ENCODE data around the gene AP3S1. TPM values are rescaled to one million over a fixed set of nuclear protein-coding genes. Genes with fewer than 3 reads are reported as not detected.
"Not testable (repeated sequence)": the region's sequence is repeated elsewhere in the genome, so short reads cannot be mapped to it uniquely, and the experiment has no call there.

AP3S1 gene
- total RNA-seq, 2 donors from 2014 or later: 54.7 to 83.7 TPM

DNA sequence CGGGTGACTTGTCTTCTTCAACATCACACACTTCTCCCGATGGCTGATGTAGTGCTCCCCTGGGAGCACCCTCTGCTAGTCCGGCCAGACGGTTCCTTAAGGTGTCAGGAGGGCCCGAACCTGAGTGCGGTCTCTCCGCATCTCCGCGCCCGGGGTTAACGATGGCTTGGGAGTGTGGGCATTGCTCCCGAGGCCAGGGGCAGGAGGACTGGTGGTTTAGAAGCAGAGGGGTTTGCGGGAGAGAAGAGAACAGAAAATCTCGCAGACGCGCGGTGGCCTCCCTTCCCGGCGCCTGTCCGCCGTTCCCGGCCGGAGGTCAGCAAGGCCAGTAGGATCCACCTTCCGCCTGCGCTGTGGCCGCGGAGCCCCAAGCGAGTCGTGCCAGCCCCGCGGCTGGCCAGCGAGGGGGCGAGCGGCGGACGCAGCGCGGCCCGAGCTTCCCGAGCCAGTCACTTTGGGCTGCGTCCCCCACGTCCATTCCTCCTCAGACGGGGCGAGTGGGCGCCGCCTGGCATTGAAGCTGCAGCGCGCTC lies 26.0 kb upstream of the AP3S1 start:
- Histone ChIP-seq H3K4me1 (ENCODE audit: control insufficient read depth in 1 of 2, low read depth in 2 of 2) (peaks cover 5 to 28% of the 10 kb centered on the region in 2 donors), H3K9me3 (no peaks in the 10 kb centered on the region), H3K27ac (peak overlapping the region; percentile 85 to 88), H3K4me3 (peak overlapping the region; percentile 80), H3K27me3 (replicated peaks; ENCODE audit: insufficient read depth) (no peaks in the 10 kb centered on the region), H3K36me3 (no peaks in the 10 kb centered on the region)
- DNase-seq (ENCODE audit: low spot score): no peak
- no peak for ATAC-seq (ENCODE audit: insufficient number of reproducible peaks, low FRiP score, low read depth)
- TF ChIP-seq, protein P1, sequence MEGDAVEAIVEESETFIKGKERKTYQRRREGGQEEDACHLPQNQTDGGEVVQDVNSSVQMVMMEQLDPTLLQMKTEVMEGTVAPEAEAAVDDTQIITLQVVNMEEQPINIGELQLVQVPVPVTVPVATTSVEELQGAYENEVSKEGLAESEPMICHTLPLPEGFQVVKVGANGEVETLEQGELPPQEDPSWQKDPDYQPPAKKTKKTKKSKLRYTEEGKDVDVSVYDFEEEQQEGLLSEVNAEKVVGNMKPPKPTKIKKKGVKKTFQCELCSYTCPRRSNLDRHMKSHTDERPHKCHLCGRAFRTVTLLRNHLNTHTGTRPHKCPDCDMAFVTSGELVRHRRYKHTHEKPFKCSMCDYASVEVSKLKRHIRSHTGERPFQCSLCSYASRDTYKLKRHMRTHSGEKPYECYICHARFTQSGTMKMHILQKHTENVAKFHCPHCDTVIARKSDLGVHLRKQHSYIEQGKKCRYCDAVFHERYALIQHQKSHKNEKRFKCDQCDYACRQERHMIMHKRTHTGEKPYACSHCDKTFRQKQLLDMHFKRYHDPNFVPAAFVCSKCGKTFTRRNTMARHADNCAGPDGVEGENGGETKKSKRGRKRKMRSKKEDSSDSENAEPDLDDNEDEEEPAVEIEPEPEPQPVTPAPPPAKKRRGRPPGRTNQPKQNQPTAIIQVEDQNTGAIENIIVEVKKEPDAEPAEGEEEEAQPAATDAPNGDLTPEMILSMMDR (IDR thresholded peaks at IDR 0.05): no peak

DNA sequence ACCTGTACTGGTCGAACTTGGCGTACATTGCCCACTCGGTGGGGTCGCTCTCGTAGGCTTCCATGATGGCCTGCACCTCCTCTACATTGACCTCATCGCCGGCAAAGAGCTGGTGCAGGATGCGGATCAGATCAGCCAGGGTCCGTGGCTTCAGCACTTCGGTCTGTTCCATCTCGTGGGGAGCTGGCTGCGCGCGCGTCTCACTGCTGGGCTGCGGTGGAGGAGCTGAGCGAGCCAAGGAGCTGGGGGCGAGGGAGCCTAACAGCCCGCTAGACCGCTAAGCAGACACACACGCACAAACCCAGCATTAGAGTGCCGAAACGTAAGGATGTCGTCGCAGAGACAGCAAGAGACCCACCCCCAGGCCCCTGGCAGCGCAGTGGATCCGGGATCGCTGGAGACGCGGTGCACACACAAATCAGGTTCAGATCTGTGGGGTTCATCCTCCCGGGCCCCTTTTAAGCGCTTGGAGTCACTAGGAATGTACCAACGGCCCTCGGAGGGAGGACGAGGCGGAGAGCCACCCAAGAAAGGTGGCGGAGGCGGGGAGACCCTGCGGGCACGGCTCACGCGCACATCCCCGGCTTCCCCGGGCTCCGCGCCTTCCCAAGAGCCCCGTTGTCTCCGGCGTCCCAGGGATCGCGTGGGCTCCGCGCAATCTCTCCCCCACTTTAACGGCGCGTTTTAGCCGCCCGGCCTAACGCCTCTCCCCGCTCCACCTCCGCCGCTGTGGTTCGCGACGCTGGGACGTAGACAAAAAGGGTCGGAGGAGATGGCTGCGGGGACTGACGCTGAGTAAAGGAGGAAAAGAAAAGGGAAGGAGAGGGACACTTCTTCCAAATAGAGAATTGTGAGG lies 25.3 kb upstream of the AP3S1 start, which contains the start of gene CDO1:
Gene CDO1, minus strand, starts transcription at position 434 of the 856 bp plus-strand sequence. Its CDS starts 262 bp downstream, at position 172.
- H3K4me1 ChIP-seq (ENCODE audit: control insufficient read depth in 1 of 2, low read depth in 2 of 2): peaks cover 5 to 28% of the 10 kb centered on the region in 2 donors
- TF ChIP-seq, protein P1 (IDR thresholded peaks at IDR 0.05): no peak
- H3K27me3 ChIP-seq (replicated peaks; ENCODE audit: insufficient read depth): no peaks in the 10 kb centered on the region
- peak within 1 kb of the TSS; percentile 80 for H3K4me3 ChIP-seq
- peak within 1 kb of the TSS; percentile 85 to 88 for H3K27ac ChIP-seq
- no peaks in the 10 kb centered on the region for H3K36me3 ChIP-seq
- no peak for DNase-seq (ENCODE audit: low spot score)
- H3K9me3 ChIP-seq: no peaks in the 10 kb centered on the region
- peak; percentile 70 for ATAC-seq (ENCODE audit: insufficient number of reproducible peaks, low FRiP score, low read depth)

DNA sequence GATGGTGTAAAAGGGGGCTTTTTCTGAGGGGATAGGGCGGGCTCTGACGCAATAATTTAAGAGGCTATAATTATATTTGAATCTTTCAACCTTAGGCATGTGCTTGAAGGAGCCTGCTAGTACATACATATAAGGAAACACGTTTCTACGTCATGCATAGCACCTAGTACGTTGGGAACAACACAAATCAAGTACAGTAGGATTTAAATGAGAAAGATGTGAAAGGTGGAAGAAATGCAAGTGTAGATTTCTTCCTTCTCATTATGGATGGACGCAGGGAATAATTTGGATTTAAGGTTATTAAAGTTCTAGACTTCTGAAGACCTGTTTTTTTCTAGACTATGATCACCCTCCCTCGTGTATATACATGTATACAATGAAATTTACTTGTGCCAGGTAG lies 24.3 kb upstream of the AP3S1 start:
- Histone ChIP-seq H3K4me3 (peak overlapping the region; percentile 80), H3K27me3 (replicated peaks; ENCODE audit: insufficient read depth) (no peaks in the 10 kb centered on the region), H3K36me3 (no peaks in the 10 kb centered on the region), H3K9me3 (no peaks in the 10 kb centered on the region), H3K4me1 (ENCODE audit: control insufficient read depth in 1 of 2, low read depth in 2 of 2) (peaks cover 5 to 25% of the 10 kb centered on the region in 2 donors), H3K27ac (no peak overlapping the region)
- DNase-seq (ENCODE audit: low spot score) (no peak), ATAC-seq (ENCODE audit: insufficient number of reproducible peaks, low FRiP score, low read depth) (no peak)
- TF ChIP-seq, protein P1 (IDR thresholded peaks at IDR 0.05): no peak

- Histone ChIP-seq H3K27me3 (replicated peaks; ENCODE audit: insufficient read depth) (no peaks in the 10 kb centered on the region), H3K4me3 (no peak overlapping the region), H3K4me1 (ENCODE audit: control insufficient read depth in 1 of 2, low read depth in 2 of 2) (peaks cover 5 to 17% of the 10 kb centered on the region in 2 donors), H3K36me3 (no peaks in the 10 kb centered on the region), H3K27ac (no peak overlapping the region), H3K9me3 (no peaks in the 10 kb centered on the region)
- no peak for ATAC-seq (ENCODE audit: insufficient number of reproducible peaks, low FRiP score, low read depth)
- no peak for DNase-seq (ENCODE audit: low spot score)
- TF ChIP-seq, protein P1 (IDR thresholded peaks at IDR 0.05): no peak
These were observed 22.9 kb upstream of the AP3S1 start for GRCh38 chr5:115818821-115819220.

- Histone ChIP-seq H3K27me3 (replicated peaks; ENCODE audit: insufficient read depth) (no peaks in the 10 kb centered on the region), H3K36me3 (no peaks in the 10 kb centered on the region), H3K27ac (no peak overlapping the region), H3K4me3 (no peak overlapping the region), H3K4me1 (ENCODE audit: control insufficient read depth in 1 of 2, low read depth in 2 of 2) (no peaks in the 10 kb centered on the region), H3K9me3 (no peaks in the 10 kb centered on the region)
- no peak for ATAC-seq (ENCODE audit: insufficient number of reproducible peaks, low FRiP score, low read depth)
- TF ChIP-seq, protein P1 (IDR thresholded peaks at IDR 0.05): no peak
- DNase-seq (ENCODE audit: low spot score): no peak
These were observed 20.9 kb upstream of the AP3S1 start for GRCh38 chr5:115820846-115821245.

DNA sequence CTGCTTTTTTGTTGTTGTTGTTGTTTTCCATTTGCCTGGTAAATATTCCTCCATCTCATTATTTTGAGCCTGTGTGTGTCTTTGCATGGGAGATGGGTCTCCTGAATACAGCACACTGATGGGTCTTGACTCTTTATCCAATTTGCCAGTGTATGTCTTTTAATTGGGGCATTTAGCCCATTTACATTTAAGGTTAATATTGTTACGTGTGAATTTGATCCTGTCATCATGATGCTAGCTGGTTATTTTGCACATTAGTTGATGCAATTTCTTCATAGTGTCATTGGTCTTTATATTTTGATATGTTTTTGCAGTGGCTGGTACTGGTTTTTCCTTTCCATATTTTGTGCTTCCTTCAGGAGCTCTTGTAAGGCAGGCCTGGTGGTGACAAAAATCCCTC lies 16.8 kb upstream of the AP3S1 start:
- not testable (repeated sequence) for H3K27me3 ChIP-seq (replicated peaks; ENCODE audit: insufficient read depth); H3K4me3 ChIP-seq; ATAC-seq (ENCODE audit: insufficient number of reproducible peaks, low FRiP score, low read depth); H3K4me1 ChIP-seq (ENCODE audit: control insufficient read depth in 1 of 2, low read depth in 2 of 2); H3K27ac ChIP-seq; H3K36me3 ChIP-seq; H3K9me3 ChIP-seq; DNase-seq (ENCODE audit: low spot score)

Measured in thoracic aorta (tissue), 2 donors.